GM18951 (cell line): ENCODE results near the gene TLE6.
"Not testable (repeated sequence)": the region's sequence is repeated elsewhere in the genome, so short reads cannot be mapped to it uniquely, and the experiment has no call there.

Experiments
- POLR2A ChIP-seq: IDR thresholded peaks from 4 replicates; pipeline ENCODE4 v1.6.1; 2011; ENCODE audit warnings: mild to moderate bottlenecking; ENCODE audit not compliant: insufficient read length, insufficient read depth; ENCODE audit errors: extremely low read depth
- in situ Hi-C: fragments of 300-500 bp; cut with MboI; formaldehyde crosslinking; loops from one replicate; pipeline ENCODE4 v1.12.0; 2022; ENCODE audit warnings: low sequenced_read_pairs, mixed read lengths, inconsistent platforms; ENCODE audit not compliant: unreplicated experiment

TLE6 gene

GRCh38 chr19:2977001-2977745, at the start of gene TLE6:
Gene TLE6, plus strand, starts transcription at chr19:2977564. Its CDS starts 670 bp downstream, at chr19:2978234.
- in situ Hi-C loops: no loop called here
- peak; percentile 54 for TF ChIP-seq POLR2A

- in situ Hi-C loops: no loop called here
- TF ChIP-seq POLR2A: no peak
Observed at GRCh38 chr19:2933490-2933910, 43.9 kb upstream of the TLE6 start.

GRCh38 chr19:2935863-2936262, 41.5 kb upstream of the TLE6 start:
- in situ Hi-C loops: not testable (repeated sequence)

GRCh38 chr19:2942928-2943640, 34.3 kb upstream of the TLE6 start:
- TF ChIP-seq POLR2A: no peak
- in situ Hi-C loops: no loop called here

- no peak for TF ChIP-seq POLR2A
- in situ Hi-C loops: no loop called here
Observed at GRCh38 chr19:2944403-2944774, 33.0 kb upstream of the TLE6 start.

- in situ Hi-C loops: no loop called here
- peak; percentile 64 for TF ChIP-seq POLR2A
Observed at GRCh38 chr19:2944775-2945574, 32.4 kb upstream of the TLE6 start, which contains the start of gene ZNF77. Gene ZNF77, minus strand, starts transcription at chr19:2944971. Its CDS starts 131 bp downstream, at chr19:2944840.

GRCh38 chr19:2945575-2946184, 31.7 kb upstream of the TLE6 start:
- in situ Hi-C loops: no loop called here
- no peak for TF ChIP-seq POLR2A

GRCh38 chr19:2949939-2950285, 27.5 kb upstream of the TLE6 start:
- TF ChIP-seq POLR2A: no peak
- in situ Hi-C loops: loop anchor here (10.0 kb wide), 1 partner anchor 155 kb away; no protein-coding TSS in a partner anchor

GRCh38 chr19:2950286-2951124, 26.9 kb upstream of the TLE6 start:
- TF ChIP-seq POLR2A: peak; percentile 96
- in situ Hi-C loops: loop anchor here (10.0 kb wide), 1 partner anchor 154 kb away; no protein-coding TSS in a partner anchor

GRCh38 chr19:2952953-2953481, 24.3 kb upstream of the TLE6 start:
- no peak for TF ChIP-seq POLR2A
- in situ Hi-C loops: loop anchor here (10.0 kb wide), 1 partner anchor 152 kb away; no protein-coding TSS in a partner anchor

- in situ Hi-C loops: loop anchor here (10.0 kb wide), 1 partner anchor 148 kb away; no protein-coding TSS in a partner anchor
- no peak for TF ChIP-seq POLR2A
Observed at GRCh38 chr19:2957160-2957559, 20.2 kb upstream of the TLE6 start.

GRCh38 chr19:2960120-2960519, 17.2 kb upstream of the TLE6 start:
- TF ChIP-seq POLR2A: no peak
- in situ Hi-C loops: no loop called here
